Stomach (tissue), 4 donors: ENCODE measurements around the gene PDSS2.

ENCODE experiments used
- CTCF ChIP-seq, 7 experiments: fragments of 450-650 bp in 4 of 7; fragments of 200-600 bp in 3 of 7; sonication (generic) in 3 of 7; IDR thresholded peaks; one replicate each; pipeline ENCODE4 v1.5.1; 2016 to 2019; ENCODE audit warnings: antibody characterized with exemption in 7 of 7, control low read depth in 2 of 7, mild to moderate bottlenecking in 1 of 7
- POLR2A ChIP-seq, 4 donors: fragments of 450-650 bp; IDR thresholded peaks; one replicate each; pipeline ENCODE4 v1.6.1; 2016; ENCODE audit warnings: antibody characterized with exemption in 4 of 4, control low read depth in 2 of 4, mild to moderate bottlenecking in 1 of 4, moderate library complexity in 1 of 4
- POLR2AphosphoS5 ChIP-seq, 3 donors: sonication (generic); formaldehyde crosslinking; IDR thresholded peaks; one replicate each; pipeline ENCODE4 v1.6.1; 2016; ENCODE audit warnings: antibody characterized with exemption in 3 of 3

DNA sequence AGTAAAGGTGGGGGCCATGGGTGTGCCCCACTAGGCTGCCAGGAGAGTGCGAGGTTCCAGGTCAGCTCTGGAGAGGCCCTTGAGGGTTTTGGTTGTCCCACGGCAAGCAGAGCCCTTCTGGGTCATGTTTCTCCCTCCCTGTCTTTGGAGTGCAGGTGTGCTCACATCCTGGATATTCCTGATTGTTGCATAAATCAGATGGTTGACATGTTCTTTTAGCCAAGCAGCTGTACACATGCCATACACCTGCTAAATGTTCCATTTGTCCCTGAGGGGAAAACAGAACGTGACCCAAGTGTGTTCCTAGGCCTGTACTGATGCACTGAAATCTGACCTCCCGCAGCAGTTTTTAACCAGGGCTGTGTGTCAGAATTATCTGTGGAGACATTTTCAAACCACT is 266.5 kb downstream of the PDSS2 start:
- TF ChIP-seq POLR2A (IDR thresholded peaks at IDR 0.05), result no peak
- TF ChIP-seq CTCF (IDR thresholded peaks at IDR 0.05), result no peak
- TF ChIP-seq POLR2AphosphoS5 (IDR thresholded peaks at IDR 0.05), result no peak
